HG02763 (cell line): ENCODE results near the gene SLC23A2.
"Not testable (repeated sequence)": the region's sequence is repeated elsewhere in the genome, so short reads cannot be mapped to it uniquely, and the experiment has no call there.

Experiments used
- ATAC-seq: cut with Tn5 transposase; IDR thresholded peaks from one replicate; pipeline ENCODE4 v1.9.1; 2021; ENCODE audit warnings: mild to moderate bottlenecking, moderate library complexity; ENCODE audit not compliant: unreplicated experiment

The SLC23A2 gene

GRCh38 chr20:4853757-4854560 is 147.4 kb downstream of the SLC23A2 start:
- no peak for ATAC-seq

- ATAC-seq = no peak
Measured at GRCh38 chr20:4853004-4853403, 148.3 kb downstream of the SLC23A2 start.

- no peak for ATAC-seq
Measured at GRCh38 chr20:4850960-4851359, 150.3 kb downstream of the SLC23A2 start.

- not testable (repeated sequence) for ATAC-seq
Measured at GRCh38 chr20:4848829-4849228, 152.5 kb downstream of the SLC23A2 start.

GRCh38 chr20:4848041-4848440 is 153.3 kb downstream of the SLC23A2 start:
- ATAC-seq = no peak

GRCh38 chr20:4846821-4847220 is 154.5 kb downstream of the SLC23A2 start:
- no peak for ATAC-seq

GRCh38 chr20:4844751-4845465 is 156.4 kb downstream of the SLC23A2 start:
- ATAC-seq = no peak

GRCh38 chr20:4844325-4844724 is 157.0 kb downstream of the SLC23A2 start:
- no peak for ATAC-seq

GRCh38 chr20:4840801-4841200 is 160.5 kb downstream of the SLC23A2 start:
- ATAC-seq = no peak

GRCh38 chr20:4838526-4838925 is 162.8 kb downstream of the SLC23A2 start:
- ATAC-seq = no peak

GRCh38 chr20:4837760-4838159 is 163.6 kb downstream of the SLC23A2 start:
- ATAC-seq = no peak

- no peak for ATAC-seq
Measured at GRCh38 chr20:4836935-4837334, 164.4 kb downstream of the SLC23A2 start.

- ATAC-seq = no peak
Measured at GRCh38 chr20:4836473-4836872, 164.8 kb downstream of the SLC23A2 start.

GRCh38 chr20:4835244-4836177 is 165.8 kb downstream of the SLC23A2 start:
- no peak for ATAC-seq

- no peak for ATAC-seq
Measured at GRCh38 chr20:4833074-4833728, 168.1 kb downstream of the SLC23A2 start.

- no peak for ATAC-seq
Measured at GRCh38 chr20:4832469-4832868, 168.8 kb downstream of the SLC23A2 start.

GRCh38 chr20:4830696-4831095 is 170.6 kb downstream of the SLC23A2 start:
- ATAC-seq = no peak

- no peak for ATAC-seq
Measured at GRCh38 chr20:4830259-4830658, 171.1 kb downstream of the SLC23A2 start.

- ATAC-seq = no peak
Measured at GRCh38 chr20:4829514-4830215, 171.6 kb downstream of the SLC23A2 start.
